HL-60 (cell line): Measurements from ENCODE around the gene EVA1A.

Source experiments
- DNase-seq, 2 experiments: peaks; one replicate each; pipeline ENCODE4 v3.0.0-alpha.2; 2010 to 2020; ENCODE audit warnings: low read depth in 1 of 2, low spot score in 1 of 2
- H3K27ac ChIP-seq: fragments of 250-450 bp; sonication (Bioruptor Pico); replicated peaks from 2 replicates; pipeline ENCODE4 v1.5.1; 2020; ENCODE audit warnings: mild to moderate bottlenecking, moderate library complexity
- H3K27me3 ChIP-seq: fragments of 250-450 bp; sonication (Bioruptor Pico); 2 replicates; pipeline ENCODE4 v1.5.1; 2021; ENCODE audit warnings: mild to moderate bottlenecking, moderate library complexity; ENCODE audit not compliant: insufficient read depth, poor library complexity, severe bottlenecking
- H3K4me3 ChIP-seq: replicated peaks from 2 replicates; pipeline ENCODE4 v1.5.1; 2011; ENCODE audit warnings: mild to moderate bottlenecking, control low read depth, low read length; ENCODE audit not compliant: insufficient read depth
- GABPA ChIP-seq: IDR thresholded peaks from 2 replicates; pipeline ENCODE4 v1.6.1; 2012; ENCODE audit warnings: low read depth
- POLR2AphosphoS5 ChIP-seq: IDR thresholded peaks from 2 replicates; pipeline ENCODE4 v1.6.1; 2012; ENCODE audit warnings: low read depth
- SPI1 ChIP-seq: IDR thresholded peaks from 2 replicates; pipeline ENCODE4 v1.6.1; 2012; ENCODE audit warnings: low read depth, mild to moderate bottlenecking, borderline replicate concordance
- TF ChIP-seq, protein P1 (sequence below): IDR thresholded peaks from 2 replicates; pipeline ENCODE4 v1.6.1; 2012; ENCODE audit warnings: low read depth; ENCODE audit not compliant: insufficient replicate concordance
- TF ChIP-seq, protein P2 (sequence below): IDR thresholded peaks from one replicate; pipeline ENCODE4 v1.5.1; 2011; ENCODE audit warnings: low read length, control low read depth, inconsistent platforms; ENCODE audit not compliant: insufficient read depth

EVA1A gene

DNA sequence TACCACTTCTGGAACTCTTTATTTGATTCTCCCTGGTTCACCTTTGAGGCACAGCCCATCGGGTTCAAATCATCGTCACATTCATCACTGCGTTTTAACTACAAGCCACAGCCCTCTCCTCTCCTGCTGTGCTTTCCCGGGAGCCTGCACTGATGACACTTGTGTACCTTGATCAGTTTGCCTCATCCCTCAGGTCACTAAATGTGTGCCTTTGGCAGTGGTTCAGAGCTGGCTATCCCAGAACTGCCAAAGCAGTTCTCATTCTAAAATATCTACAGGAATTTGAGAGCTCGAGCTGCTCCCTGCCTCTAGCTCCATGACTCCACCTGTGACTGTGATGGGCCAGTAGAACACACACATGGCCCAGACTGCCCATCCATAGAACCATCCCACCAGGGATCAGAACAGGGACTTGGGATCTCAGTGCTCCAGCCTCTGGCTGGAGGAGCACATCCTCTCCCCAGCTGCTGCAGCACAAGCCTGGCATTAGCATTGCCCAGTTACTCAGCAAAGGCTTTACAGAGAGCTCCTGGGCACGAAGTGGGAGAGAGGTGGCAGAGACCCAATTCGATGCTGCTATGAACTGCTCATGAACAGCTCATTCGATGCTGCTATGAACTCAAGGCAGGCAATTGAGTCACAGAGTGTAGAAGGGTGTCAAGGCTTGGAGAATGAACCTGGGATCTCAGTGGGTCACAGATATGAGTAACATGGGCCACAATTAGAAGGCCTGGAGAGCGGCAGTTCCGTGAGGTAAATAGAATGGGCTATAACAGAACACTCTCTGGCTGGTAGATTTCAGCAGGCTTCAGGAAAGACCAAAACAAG, 41.9 kb downstream of the EVA1A start:
- Histone ChIP-seq H3K4me3 (no peak overlapping the region), H3K27ac (no peak overlapping the region), H3K27me3 (peaks cover 4% of the 10 kb centered on the region)
- TF ChIP-seq, protein P1, sequence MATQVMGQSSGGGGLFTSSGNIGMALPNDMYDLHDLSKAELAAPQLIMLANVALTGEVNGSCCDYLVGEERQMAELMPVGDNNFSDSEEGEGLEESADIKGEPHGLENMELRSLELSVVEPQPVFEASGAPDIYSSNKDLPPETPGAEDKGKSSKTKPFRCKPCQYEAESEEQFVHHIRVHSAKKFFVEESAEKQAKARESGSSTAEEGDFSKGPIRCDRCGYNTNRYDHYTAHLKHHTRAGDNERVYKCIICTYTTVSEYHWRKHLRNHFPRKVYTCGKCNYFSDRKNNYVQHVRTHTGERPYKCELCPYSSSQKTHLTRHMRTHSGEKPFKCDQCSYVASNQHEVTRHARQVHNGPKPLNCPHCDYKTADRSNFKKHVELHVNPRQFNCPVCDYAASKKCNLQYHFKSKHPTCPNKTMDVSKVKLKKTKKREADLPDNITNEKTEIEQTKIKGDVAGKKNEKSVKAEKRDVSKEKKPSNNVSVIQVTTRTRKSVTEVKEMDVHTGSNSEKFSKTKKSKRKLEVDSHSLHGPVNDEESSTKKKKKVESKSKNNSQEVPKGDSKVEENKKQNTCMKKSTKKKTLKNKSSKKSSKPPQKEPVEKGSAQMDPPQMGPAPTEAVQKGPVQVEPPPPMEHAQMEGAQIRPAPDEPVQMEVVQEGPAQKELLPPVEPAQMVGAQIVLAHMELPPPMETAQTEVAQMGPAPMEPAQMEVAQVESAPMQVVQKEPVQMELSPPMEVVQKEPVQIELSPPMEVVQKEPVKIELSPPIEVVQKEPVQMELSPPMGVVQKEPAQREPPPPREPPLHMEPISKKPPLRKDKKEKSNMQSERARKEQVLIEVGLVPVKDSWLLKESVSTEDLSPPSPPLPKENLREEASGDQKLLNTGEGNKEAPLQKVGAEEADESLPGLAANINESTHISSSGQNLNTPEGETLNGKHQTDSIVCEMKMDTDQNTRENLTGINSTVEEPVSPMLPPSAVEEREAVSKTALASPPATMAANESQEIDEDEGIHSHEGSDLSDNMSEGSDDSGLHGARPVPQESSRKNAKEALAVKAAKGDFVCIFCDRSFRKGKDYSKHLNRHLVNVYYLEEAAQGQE: no peak
- TF ChIP-seq POLR2AphosphoS5: no peak
- no peak for TF ChIP-seq SPI1
- TF ChIP-seq, protein P2, sequence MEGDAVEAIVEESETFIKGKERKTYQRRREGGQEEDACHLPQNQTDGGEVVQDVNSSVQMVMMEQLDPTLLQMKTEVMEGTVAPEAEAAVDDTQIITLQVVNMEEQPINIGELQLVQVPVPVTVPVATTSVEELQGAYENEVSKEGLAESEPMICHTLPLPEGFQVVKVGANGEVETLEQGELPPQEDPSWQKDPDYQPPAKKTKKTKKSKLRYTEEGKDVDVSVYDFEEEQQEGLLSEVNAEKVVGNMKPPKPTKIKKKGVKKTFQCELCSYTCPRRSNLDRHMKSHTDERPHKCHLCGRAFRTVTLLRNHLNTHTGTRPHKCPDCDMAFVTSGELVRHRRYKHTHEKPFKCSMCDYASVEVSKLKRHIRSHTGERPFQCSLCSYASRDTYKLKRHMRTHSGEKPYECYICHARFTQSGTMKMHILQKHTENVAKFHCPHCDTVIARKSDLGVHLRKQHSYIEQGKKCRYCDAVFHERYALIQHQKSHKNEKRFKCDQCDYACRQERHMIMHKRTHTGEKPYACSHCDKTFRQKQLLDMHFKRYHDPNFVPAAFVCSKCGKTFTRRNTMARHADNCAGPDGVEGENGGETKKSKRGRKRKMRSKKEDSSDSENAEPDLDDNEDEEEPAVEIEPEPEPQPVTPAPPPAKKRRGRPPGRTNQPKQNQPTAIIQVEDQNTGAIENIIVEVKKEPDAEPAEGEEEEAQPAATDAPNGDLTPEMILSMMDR: no peak
- no peak for TF ChIP-seq GABPA
- DNase-seq: no peak

DNA sequence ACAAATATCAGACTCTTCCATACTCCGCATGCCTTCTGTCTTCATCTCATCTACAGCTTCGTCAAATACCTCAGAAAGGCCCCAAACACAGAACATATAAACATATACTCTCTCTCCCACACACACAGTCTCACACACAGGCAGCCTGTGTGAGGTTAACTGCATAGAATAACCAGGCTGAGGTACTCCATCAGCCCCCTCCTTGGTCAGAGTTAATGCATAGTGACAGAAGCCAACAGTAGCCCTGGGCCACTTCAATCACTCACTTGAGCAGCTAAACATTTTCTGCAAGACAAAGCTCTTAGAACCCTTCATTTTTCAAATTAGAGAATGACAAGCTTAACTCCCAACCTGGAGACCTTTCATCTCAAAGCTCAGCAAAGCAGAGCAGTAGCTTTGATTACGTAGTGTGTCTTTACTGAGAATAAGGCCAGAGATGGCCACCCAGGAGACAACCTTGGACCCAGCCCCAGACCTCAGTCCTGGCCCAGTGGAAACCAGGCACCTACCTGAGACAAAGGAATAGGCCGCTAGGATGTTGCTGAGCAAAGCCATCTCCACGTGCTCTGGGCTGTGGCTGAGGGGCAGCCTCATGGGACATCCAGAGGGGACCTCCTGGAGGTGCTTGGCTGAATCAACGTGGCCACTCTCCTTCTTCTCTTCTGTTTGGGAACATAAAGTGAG, 43.0 kb downstream of the EVA1A start:
- H3K27ac ChIP-seq: no peak overlapping the region
- TF ChIP-seq GABPA (no peak), POLR2AphosphoS5 (no peak)
- no peak overlapping the region for H3K4me3 ChIP-seq
- peaks cover 4% of the 10 kb centered on the region for H3K27me3 ChIP-seq
- no peak for DNase-seq

DNA sequence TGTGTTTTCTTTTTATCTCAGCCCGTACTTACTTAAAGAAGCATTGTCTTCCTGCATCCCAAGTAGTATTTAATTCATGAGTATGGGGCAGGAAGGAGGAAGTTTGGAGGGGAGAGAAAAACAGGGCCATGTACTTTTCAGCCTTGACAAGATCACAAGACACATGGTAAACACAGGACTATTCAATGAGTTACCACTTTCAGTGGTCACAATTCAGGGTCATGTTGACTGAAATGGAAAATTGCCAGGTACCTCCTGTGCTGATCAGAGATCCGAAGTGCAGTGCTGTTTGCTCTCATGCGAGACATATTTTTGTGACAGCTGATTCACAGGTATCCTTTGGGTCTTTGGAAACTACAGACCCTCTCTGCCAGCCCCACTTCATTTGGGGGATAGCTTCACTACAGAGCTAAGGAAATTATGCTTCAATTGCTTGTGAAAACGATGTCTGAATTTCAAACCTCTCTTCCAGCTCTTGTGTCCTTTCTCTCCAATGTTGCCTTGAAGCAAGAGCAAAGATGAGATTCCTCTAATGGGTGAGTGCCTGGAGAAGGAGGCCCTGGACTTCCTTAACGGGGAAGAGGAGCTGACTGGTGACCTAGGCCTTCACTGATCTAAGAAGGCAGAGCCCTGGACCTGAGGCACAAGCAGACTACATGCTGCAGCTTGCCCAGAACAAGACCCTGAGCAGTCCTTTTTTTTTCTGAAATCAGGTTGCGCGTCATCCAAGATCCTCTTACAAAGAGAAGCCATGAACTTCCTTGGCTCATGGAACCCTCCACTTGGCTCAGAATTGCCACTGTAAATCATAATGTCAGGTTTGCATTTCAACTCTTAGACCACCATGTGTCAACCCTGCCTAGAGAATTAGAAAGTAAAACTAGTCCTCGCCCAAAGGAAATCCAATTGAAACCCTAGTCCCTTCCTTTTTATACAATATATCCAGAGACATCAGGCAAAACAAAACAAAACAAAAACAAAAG, 44.1 kb downstream of the EVA1A start:
- Histone ChIP-seq H3K4me3 (no peak overlapping the region), H3K27ac (no peak overlapping the region), H3K27me3 (peaks cover 4% of the 10 kb centered on the region)
- no peak for DNase-seq
- TF ChIP-seq SPI1: no peak
- no peak for TF ChIP-seq GABPA
- TF ChIP-seq, protein P2: no peak
- TF ChIP-seq, protein P1: no peak
- no peak for TF ChIP-seq POLR2AphosphoS5
